HEK293T (cell line): Measurements from ENCODE around the gene ALG12.

Source experiments
- BHLHE40 ChIP-seq: fragments of 450-650 bp; IDR thresholded peaks from 2 replicates; pipeline ENCODE4 v1.6.1; 2016; ENCODE audit warnings: mild to moderate bottlenecking, moderate library complexity, borderline replicate concordance
- L3MBTL2 ChIP-seq: fragments of 450-650 bp; conservative IDR thresholded peaks from 2 replicates; pipeline ENCODE4 v1.6.1; 2016; ENCODE audit warnings: mild to moderate bottlenecking
- LEF1 ChIP-seq: fragments of 450-650 bp; IDR thresholded peaks from 2 replicates; pipeline ENCODE4 v1.6.1; 2017; ENCODE audit warnings: mild to moderate bottlenecking, borderline replicate concordance
- SUZ12 ChIP-seq: fragments of 450-650 bp; IDR thresholded peaks from 2 replicates; pipeline ENCODE4 v1.6.1; 2016; ENCODE audit warnings: mild to moderate bottlenecking

GRCh38 chr22:49934160-49934890, 16.1 kb upstream of the ALG12 start:
- no peak for TF ChIP-seq BHLHE40
- no peak for TF ChIP-seq L3MBTL2
- no peak for TF ChIP-seq LEF1
- no peak for TF ChIP-seq SUZ12
